Central memory CD8-positive, alpha-beta T cell (primary cell): Measurements from ENCODE around the gene CRACDL.

Experiments
- ATAC-seq: fragments of 150-1000 bp; cut with Tn5 transposase; replicated peaks from 2 replicates; pipeline ENCODE4 v1.10.0; 2022; ENCODE audit warnings: mild to moderate bottlenecking, moderate FRiP score, moderate number of reproducible peaks; ENCODE audit not compliant: poor library complexity, severe bottlenecking; ENCODE audit errors: extremely low read depth
- DNase-seq, 2 donors: peaks; one replicate each; pipeline ENCODE4 v3.0.0; 2021; ENCODE audit warnings: low spot score in 2 of 2
- H3K27ac Mint-ChIP-seq: one replicate; pipeline ENCODE4 v1.8.0; 2022; ENCODE audit warnings: low read depth, mild to moderate bottlenecking, moderate library complexity, mixed read lengths
- H3K27me3 Mint-ChIP-seq: one replicate; pipeline ENCODE4 v1.8.0; 2022; ENCODE audit warnings: mixed read lengths
- H3K36me3 Mint-ChIP-seq: one replicate; pipeline ENCODE4 v1.8.0; 2022; ENCODE audit warnings: mild to moderate bottlenecking, moderate library complexity, mixed read lengths; ENCODE audit not compliant: insufficient read depth
- H3K4me1 Mint-ChIP-seq: one replicate; pipeline ENCODE4 v1.8.0; 2022; ENCODE audit warnings: mixed read lengths
- H3K4me3 Mint-ChIP-seq: one replicate; pipeline ENCODE4 v1.8.0; 2022; ENCODE audit warnings: mild to moderate bottlenecking, moderate library complexity, mixed read lengths
- H3K9me3 Mint-ChIP-seq: one replicate; pipeline ENCODE4 v1.8.0; 2022; ENCODE audit warnings: mixed read lengths

Gene CRACDL

DNA sequence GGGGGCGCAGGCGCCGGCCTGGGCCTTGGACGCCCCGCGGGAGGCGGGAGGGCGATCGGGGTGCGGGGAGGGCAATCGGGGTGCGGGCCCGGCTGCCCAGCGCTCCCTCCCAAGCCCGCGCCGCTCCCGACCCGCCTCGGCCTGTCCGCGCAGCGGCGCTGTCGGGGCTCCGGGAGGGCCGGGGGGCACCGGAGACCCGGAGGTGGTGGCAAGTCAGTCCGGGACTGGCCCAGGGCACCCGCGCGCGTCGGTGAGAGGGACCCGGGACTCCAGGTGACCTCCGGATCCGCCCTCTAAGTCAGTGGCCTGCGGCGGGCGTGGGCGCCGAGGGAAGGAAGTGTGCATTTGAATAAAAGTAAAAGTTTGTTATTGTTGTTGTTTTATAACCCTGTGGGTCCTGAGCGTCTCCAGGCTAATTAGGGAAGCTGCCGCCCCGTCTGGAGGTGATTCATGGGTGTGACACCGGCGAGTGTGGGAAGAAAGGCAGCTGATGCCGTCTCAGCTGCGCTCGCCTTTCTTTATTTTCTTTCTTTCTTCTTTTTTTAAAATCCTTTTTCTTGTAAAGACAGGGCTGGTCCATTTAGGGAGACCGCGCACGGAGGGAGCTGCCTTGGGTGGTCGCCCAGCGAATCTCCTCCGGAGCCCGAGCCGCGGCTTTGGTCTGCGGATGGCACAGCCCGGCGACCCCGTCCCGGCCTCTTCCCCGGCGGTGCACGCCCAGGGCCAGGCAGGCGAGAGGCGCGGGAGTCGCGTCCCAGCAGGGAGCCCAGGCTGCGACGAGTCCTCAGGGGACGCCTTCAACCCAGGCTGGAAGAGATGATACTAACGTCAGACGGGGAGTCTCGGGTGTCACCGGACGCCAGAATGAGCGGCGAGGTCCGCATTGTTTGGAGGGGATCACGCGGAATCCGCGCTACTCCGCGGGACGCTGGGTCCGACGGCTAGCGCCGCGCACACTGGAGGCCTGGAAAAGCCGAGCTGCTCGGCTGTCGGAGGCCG is 627 bp upstream of the CRACDL start:
- DNase-seq (no peak), ATAC-seq (peak; percentile 45)
- Mint-ChIP-seq H3K27ac (no peak overlapping the region), H3K9me3 (no peaks in the 10 kb centered on the region), H3K4me3 (peak overlapping the region; percentile 64), H3K36me3 (no peaks in the 10 kb centered on the region), H3K4me1 (peaks cover 5% of the 10 kb centered on the region), H3K27me3 (peaks cover 81% of the 10 kb centered on the region)

DNA sequence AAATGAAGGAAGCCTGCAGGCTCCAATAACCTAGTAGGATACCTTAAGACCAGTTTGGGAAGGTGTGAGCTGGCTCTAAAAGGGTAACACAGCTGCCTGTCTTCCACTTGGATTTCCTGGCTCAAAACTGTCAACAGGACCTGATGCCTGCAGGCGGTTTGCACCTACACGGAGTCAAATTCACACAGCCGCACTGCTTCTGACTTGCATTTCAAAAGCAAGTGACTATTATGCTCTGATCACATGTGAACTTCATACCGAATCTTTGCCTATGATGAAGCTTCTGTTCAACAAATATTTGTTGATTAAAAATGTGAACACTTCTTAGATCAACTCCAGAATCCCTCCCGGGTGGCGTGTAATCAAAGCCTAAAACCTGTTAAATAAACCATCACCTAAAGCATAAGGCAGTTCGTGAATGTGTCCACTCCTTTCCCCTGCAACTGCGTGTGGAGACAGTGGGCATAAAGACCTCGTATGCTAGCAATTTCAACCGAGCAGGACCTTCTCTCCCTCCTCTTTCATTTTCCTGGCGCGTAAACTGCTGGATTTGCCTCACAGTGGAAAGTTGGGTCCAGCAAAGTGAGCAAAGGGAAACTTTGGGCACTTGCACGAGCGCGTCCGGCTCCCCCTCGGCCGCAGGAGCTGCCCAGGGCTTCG is 784 bp downstream of the CRACDL start:
- Mint-ChIP-seq H3K4me1 (peaks cover 5% of the 10 kb centered on the region), H3K4me3 (peak overlapping the region; percentile 66), H3K36me3 (no peaks in the 10 kb centered on the region), H3K27ac (no peak overlapping the region), H3K27me3 (peaks cover 82% of the 10 kb centered on the region), H3K9me3 (no peaks in the 10 kb centered on the region)
- ATAC-seq (no peak), DNase-seq (no peak)

DNA sequence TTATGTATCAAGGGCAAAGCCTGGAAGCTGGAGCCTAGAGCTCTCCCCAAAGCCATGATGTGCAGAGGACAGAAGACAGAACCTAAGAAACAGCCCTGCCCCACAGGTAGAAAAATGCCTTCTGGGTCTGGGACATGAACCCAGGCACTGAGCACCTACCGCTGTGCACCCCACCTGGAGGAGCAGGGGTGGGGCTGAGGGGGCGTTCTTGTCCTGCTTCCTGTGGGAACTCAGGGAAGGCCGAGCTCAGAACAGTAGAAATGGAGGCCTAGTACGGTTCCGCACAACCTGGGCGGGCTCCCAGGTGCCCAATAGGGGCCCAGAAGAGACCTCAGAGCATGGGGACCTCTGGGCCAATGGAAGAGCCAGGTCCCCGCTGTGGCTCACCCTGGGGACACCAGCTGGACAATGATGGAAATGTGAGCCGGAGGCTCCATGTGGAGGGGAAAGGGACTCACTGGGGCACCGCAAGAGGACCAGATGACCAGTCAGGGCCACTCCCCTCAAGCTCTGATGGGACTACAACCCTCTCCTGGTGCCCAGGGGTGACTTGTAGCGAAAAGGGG is 3.2 kb downstream of the CRACDL start:
- Mint-ChIP-seq H3K27ac (no peak overlapping the region), H3K4me1 (peaks cover 5% of the 10 kb centered on the region), H3K4me3 (no peak overlapping the region), H3K9me3 (no peaks in the 10 kb centered on the region), H3K36me3 (no peaks in the 10 kb centered on the region), H3K27me3 (peaks cover 71% of the 10 kb centered on the region)
- ATAC-seq (no peak), DNase-seq (no peak)

DNA sequence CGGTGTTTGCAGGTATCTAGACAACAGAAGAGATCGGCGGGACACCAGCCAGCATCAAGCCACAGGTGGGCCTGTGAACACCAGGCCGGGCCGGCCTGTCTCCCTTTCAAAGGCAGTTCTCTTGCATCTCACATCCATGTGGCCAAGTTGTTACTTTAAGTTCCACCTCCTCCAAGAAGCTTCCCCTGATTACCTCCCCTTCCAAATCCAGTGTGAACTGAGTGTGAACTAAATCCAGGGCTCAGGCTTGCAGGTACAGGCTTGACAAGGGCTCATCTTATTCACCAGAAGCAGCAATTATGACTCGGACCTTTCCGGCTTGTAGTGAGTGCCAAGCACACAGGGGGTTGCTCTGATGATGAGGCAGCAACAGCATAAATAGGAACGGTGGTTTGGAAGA is 3.9 kb downstream of the CRACDL start:
- no peaks in the 10 kb centered on the region for H3K4me1 Mint-ChIP-seq
- H3K27ac Mint-ChIP-seq = no peak overlapping the region
- DNase-seq (no peak), ATAC-seq (no peak)
- no peaks in the 10 kb centered on the region for H3K36me3 Mint-ChIP-seq
- H3K9me3 Mint-ChIP-seq = no peaks in the 10 kb centered on the region
- H3K27me3 Mint-ChIP-seq = peaks cover 70% of the 10 kb centered on the region
- no peak overlapping the region for H3K4me3 Mint-ChIP-seq

DNA sequence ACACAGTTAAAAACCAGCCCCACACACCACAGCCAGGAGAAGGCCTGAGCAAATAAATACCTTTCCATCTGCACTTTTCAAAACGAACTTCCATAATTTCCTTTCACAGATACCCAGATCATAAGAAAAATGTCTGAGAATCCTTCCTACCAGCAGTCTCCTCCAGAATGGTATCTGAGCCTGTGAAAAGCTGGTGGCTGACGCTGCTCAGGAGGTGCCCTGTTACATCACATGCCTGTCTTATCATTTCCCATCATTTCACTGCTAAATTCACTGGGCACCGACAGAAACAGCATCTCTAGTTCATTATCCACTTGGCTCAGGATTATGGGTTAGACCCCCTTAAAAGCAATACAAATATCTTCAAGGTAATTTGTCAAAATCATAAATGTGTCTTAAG is 4.4 kb downstream of the CRACDL start:
- no peaks in the 10 kb centered on the region for H3K9me3 Mint-ChIP-seq
- no peak overlapping the region for H3K4me3 Mint-ChIP-seq
- DNase-seq = no peak
- ATAC-seq = no peak
- no peak overlapping the region for H3K27ac Mint-ChIP-seq
- H3K36me3 Mint-ChIP-seq = no peaks in the 10 kb centered on the region
- peaks cover 68% of the 10 kb centered on the region for H3K27me3 Mint-ChIP-seq
- H3K4me1 Mint-ChIP-seq = no peaks in the 10 kb centered on the region

DNA sequence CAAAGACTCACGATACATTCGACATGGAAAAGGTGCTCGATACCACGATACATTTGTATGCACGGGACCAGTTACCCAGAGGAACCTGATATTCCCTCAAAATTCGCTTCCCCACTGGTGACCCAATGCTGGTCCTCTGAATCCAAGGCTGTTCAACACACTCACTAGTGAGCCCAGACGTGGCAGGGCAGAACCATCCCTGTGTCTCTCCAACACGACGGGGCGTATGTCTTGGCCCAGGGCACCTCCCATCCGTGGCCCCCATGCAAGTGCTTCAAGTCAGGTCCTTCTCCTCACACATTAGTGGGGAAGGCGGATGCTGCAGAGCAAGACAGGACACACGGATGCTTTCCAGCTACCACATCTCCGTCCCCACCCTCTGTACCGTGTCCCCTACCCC is 6.1 kb downstream of the CRACDL start:
- ATAC-seq (no peak), DNase-seq (no peak)
- H3K27me3 Mint-ChIP-seq = peaks cover 60% of the 10 kb centered on the region
- H3K4me1 Mint-ChIP-seq = no peaks in the 10 kb centered on the region
- no peak overlapping the region for H3K27ac Mint-ChIP-seq
- no peaks in the 10 kb centered on the region for H3K36me3 Mint-ChIP-seq
- no peak overlapping the region for H3K4me3 Mint-ChIP-seq
- H3K9me3 Mint-ChIP-seq = no peaks in the 10 kb centered on the region

DNA sequence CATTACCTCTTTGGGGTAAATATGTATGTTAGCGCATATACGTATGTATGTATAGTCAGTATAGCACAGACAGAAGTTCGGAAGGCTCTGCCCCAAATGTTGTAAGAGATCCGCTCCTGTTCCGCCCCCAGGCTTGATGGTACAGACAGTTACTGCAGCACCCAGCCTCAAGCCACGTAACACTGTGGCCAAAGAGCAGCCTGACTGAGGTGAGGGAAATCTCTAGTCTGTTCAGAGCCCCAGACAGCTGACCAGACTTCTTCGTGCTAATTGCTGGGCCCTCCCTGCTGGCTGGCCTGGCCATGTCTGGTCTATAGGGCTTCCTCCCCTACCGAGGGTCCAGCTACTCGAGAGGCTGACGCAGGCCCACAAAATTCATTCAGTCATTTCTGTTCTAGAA is 7.8 kb downstream of the CRACDL start:
- Mint-ChIP-seq H3K9me3 (no peaks in the 10 kb centered on the region), H3K27ac (no peak overlapping the region), H3K36me3 (no peaks in the 10 kb centered on the region), H3K27me3 (peaks cover 58% of the 10 kb centered on the region), H3K4me3 (no peak overlapping the region), H3K4me1 (no peaks in the 10 kb centered on the region)
- ATAC-seq (no peak), DNase-seq (no peak)

DNA sequence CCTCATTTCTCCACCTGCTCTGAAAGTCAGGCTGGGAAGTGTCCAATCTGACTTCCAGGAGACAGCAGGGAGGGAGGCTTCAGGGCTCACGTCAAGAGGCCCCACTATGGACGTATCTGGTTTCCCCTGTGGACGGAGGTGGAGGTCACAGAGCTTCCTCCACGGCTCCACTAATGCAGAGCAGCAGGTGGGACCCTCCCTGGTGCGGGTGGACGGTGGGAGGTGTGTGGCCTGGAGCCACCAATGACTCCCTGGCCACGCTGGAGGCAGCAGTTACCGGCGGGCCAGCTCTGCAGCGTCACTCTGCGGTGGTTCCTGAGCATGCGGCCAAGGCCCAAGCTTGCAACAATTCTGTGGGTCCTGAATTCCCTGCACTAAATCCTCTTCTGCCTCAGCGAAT is 9.0 kb downstream of the CRACDL start:
- Mint-ChIP-seq H3K4me3 (no peak overlapping the region), H3K36me3 (no peaks in the 10 kb centered on the region), H3K4me1 (no peaks in the 10 kb centered on the region), H3K27me3 (peaks cover 46% of the 10 kb centered on the region), H3K27ac (no peak overlapping the region), H3K9me3 (no peaks in the 10 kb centered on the region)
- DNase-seq (no peak), ATAC-seq (no peak)

DNA sequence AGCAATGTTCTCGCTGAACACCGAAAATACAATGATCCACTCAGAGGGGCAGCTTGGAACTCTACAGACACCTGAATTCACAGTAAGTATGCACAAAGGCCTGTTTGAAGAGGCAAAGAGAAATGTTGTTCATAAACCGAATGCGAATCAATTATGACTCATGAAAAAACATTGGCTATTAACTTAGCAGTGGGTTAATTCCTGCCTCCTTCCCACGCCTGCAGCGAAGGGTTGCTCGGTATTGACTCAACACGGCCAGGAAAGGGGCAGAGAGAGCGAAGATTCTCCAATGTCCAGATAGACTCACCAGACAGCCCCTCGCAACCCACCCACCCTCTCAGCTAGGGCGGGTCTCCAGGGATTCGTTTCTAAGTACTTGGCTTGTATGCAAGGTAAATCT is 9.4 kb downstream of the CRACDL start:
- H3K27me3 Mint-ChIP-seq = peaks cover 45% of the 10 kb centered on the region
- no peak for ATAC-seq
- H3K27ac Mint-ChIP-seq = no peak overlapping the region
- H3K4me3 Mint-ChIP-seq = no peak overlapping the region
- no peak for DNase-seq
- H3K4me1 Mint-ChIP-seq = no peaks in the 10 kb centered on the region
- no peaks in the 10 kb centered on the region for H3K9me3 Mint-ChIP-seq
- no peaks in the 10 kb centered on the region for H3K36me3 Mint-ChIP-seq

DNA sequence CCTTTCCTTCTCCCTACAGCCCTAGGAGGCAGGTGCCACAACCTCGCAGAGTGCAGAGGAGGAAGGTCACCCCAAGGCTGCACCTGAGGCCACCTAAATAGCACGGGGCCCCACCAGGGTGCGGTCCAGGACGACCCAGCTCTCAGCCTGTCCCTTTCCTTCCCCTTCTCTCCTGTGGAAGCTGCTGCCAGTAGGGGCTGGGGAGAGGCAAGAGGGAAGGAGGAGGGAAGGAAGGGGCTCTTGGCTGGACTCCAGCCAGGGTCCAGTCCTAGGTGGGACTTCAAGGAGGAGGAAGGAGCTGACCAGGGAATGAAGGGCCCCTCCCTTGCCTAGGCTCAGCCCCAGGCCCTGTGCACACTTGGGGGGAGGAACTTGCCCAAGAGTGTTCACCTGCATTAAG is 11.1 kb downstream of the CRACDL start:
- ATAC-seq = no peak
- peaks cover 58% of the 10 kb centered on the region for H3K27me3 Mint-ChIP-seq
- H3K36me3 Mint-ChIP-seq = no peaks in the 10 kb centered on the region

DNA sequence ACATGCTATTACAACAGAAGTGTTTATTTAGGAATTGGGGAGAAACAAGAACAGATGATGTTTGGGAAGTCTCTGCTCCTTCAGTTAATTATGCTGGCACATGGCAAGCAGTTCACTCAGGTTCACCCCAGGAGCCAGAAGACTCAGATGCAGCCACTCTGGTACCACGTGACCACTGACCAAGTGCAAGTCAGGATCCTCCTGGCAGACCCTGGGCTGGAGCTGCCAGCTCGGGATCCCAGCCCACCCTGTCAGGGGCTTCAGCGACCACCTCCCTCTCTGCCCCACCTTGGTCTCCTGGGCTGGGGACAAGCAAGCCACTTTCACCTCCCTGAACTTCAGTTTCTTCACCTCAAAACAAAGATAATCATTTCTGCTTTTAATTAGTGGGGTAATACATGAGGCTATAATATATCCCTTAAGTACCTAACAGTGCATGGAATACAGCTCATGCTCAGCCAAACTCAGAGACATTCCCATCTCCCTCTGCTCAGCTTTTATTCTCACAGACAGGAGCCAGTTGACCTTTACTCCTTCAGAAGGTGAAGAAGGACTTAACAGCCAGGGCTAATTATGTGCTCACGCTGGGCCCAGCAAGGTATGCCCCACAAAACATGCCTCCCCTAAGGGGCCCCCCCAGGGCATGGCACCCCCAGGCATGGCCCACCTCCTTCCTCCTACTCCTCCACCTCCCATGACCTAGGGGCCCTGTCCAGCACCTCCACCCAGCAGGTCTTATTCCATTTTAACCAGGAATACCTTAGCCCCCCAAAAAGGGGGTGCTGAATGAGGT is 11.8 kb downstream of the CRACDL start:
- Mint-ChIP-seq H3K4me1 (no peaks in the 10 kb centered on the region), H3K4me3 (no peak overlapping the region), H3K36me3 (no peaks in the 10 kb centered on the region), H3K27ac (no peak overlapping the region), H3K27me3 (peaks cover 54% of the 10 kb centered on the region), H3K9me3 (no peaks in the 10 kb centered on the region)
- ATAC-seq (no peak), DNase-seq (no peak)

More for the DNA sequence above, 11.1 kb downstream of the CRACDL start:
- H3K9me3 Mint-ChIP-seq = no peaks in the 10 kb centered on the region
- no peak overlapping the region for H3K4me3 Mint-ChIP-seq
- no peak for DNase-seq
- H3K4me1 Mint-ChIP-seq = no peaks in the 10 kb centered on the region
- H3K27ac Mint-ChIP-seq = no peak overlapping the region

DNA sequence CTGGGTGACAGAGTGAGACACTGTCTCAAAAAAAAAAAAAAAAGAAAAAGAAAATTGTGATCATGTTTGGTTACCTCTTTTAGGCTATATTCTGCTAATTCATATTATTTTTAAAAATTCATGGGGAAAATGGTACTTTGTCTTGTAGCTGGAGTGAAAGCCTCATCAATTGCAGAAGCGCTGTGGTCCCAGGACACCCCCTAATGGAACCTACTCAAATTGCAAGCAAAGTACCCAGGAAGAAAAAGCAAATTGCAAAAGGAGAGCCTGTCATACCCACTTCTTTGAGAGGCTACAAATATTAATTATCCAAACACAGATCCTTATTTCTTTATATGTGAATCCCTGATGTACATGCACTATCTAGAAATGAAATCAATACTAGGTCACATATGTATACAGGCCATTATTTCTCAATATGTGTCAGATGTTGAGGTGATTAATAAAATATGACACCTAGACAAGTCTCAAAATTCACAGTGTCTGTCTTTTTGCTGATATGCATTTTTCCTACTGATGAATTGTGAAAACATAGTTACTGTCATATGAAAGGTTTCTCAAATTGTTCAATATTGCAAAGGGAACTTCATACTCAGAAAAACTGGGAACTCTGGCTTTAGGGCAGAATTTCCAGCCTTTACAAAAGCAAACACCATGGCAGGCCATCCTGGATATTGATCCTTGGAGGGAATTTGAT is 12.6 kb downstream of the CRACDL start:
- ATAC-seq (no peak), DNase-seq (no peak)
- Mint-ChIP-seq H3K4me3 (no peak overlapping the region), H3K4me1 (no peaks in the 10 kb centered on the region), H3K27me3 (peaks cover 54% of the 10 kb centered on the region), H3K27ac (no peak overlapping the region), H3K36me3 (no peaks in the 10 kb centered on the region), H3K9me3 (no peaks in the 10 kb centered on the region)
